Epithelial cell of proximal tubule (primary cell): Measurements from ENCODE around the gene DIABLO. TPM values are rescaled to one million over a fixed set of nuclear protein-coding genes. Genes with fewer than 3 reads are reported as not detected.
A peak's percentile ranks its signal among the peaks of the same experiment; 100 is the strongest.

Experiments used
- DNase-seq: peaks from one replicate; pipeline ENCODE4 v3.0.0-alpha.2; 2011; ENCODE audit warnings: low read depth
- H3K4me3 ChIP-seq: 2 replicates; pipeline ENCODE4 v1.5.1; 2011; ENCODE audit warnings: low read depth, mild to moderate bottlenecking, low read length
- total RNA-seq: library from RNA; depleted of rRNA; stranded (reverse); fragments of >200 nt; gene quantifications from 2 replicates; pipeline ENCODE4 v1.2.3, GENCODE V29; 2015
- TF ChIP-seq, protein P1 (sequence below): conservative IDR thresholded peaks from 2 replicates; pipeline ENCODE4 v1.5.1; 2012; ENCODE audit warnings: low read depth, mild to moderate bottlenecking, low read length

DIABLO gene
- total RNA-seq, 1 donor from 2014 or later, result 123 TPM

DNA sequence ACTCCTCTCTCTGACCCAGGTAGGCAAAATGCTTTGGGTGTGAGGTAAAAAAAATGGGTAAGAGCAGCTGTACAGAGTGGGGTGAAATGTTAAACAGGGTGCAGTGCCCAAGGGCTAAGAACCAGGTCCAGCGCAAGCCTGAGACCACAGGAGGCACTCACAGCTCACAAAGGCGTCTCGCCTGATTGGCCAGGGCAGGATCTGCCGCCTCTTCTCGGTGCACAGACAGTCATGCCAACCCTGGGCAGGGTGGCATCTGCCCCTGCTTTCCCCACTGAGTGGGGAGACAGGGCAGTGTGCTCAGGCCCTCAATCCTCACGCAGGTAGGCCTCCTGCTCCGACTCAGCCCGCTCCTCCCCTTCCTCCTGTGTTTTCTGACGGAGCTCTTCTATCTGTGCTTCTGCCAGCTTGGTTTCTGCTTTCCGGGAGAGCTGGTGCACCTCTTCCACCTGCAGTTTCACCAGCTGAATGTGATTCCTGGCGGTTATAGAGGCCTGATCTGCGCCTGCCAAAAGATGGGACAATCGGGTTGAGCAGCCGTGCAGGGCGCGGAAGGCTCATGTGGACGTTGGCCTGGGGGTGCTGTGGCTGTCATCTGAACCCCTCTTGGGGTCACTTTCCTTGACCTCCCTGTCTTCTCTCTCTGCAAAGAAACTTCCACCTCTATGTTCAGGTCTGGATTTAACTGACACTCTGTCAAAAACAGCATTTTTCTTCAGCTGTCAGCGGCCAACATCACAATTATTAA is 17.6 kb downstream of the DIABLO start:
- DNase-seq, result no peak
- TF ChIP-seq, protein P1, sequence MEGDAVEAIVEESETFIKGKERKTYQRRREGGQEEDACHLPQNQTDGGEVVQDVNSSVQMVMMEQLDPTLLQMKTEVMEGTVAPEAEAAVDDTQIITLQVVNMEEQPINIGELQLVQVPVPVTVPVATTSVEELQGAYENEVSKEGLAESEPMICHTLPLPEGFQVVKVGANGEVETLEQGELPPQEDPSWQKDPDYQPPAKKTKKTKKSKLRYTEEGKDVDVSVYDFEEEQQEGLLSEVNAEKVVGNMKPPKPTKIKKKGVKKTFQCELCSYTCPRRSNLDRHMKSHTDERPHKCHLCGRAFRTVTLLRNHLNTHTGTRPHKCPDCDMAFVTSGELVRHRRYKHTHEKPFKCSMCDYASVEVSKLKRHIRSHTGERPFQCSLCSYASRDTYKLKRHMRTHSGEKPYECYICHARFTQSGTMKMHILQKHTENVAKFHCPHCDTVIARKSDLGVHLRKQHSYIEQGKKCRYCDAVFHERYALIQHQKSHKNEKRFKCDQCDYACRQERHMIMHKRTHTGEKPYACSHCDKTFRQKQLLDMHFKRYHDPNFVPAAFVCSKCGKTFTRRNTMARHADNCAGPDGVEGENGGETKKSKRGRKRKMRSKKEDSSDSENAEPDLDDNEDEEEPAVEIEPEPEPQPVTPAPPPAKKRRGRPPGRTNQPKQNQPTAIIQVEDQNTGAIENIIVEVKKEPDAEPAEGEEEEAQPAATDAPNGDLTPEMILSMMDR, result no peak
- H3K4me3 ChIP-seq, result no peak overlapping the region

DNA sequence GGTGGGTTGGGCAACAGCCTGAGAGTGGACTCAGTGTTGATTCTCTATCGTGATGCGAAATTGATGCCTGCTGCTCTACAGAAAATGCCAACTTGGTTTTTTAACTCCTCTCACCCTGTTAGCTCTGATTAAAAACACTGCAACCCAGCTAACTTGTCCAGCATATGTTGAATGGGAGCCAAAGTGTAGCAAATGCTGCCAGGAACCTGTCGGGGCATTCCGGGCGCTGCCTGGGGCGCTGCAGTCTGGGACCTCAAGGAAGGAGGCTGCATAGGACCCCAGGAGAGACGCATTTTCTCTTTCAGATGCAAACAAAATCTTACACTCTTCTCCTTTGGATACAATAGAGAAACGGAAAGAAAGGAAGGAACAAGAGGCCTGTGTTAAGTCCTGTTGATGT is 18.5 kb downstream of the DIABLO start:
- TF ChIP-seq, protein P1, result no peak
- H3K4me3 ChIP-seq, result no peak overlapping the region
- no peak for DNase-seq

DNA sequence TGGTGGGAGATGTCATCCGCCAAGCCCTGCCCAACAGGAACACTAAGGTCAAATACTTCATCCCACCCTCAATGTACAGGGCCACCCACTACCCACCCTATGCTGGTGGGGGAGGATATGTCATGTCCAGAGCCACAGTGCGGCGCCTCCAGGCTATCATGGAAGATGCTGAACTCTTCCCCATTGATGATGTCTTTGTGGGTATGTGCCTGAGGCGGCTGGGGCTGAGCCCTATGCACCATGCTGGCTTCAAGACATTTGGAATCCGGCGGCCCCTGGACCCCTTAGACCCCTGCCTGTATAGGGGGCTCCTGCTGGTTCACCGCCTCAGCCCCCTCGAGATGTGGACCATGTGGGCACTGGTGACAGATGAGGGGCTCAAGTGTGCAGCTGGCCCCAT is 18.9 kb downstream of the DIABLO start:
- no peak for DNase-seq
- TF ChIP-seq, protein P1, result no peak
- no peak overlapping the region for H3K4me3 ChIP-seq

DNA sequence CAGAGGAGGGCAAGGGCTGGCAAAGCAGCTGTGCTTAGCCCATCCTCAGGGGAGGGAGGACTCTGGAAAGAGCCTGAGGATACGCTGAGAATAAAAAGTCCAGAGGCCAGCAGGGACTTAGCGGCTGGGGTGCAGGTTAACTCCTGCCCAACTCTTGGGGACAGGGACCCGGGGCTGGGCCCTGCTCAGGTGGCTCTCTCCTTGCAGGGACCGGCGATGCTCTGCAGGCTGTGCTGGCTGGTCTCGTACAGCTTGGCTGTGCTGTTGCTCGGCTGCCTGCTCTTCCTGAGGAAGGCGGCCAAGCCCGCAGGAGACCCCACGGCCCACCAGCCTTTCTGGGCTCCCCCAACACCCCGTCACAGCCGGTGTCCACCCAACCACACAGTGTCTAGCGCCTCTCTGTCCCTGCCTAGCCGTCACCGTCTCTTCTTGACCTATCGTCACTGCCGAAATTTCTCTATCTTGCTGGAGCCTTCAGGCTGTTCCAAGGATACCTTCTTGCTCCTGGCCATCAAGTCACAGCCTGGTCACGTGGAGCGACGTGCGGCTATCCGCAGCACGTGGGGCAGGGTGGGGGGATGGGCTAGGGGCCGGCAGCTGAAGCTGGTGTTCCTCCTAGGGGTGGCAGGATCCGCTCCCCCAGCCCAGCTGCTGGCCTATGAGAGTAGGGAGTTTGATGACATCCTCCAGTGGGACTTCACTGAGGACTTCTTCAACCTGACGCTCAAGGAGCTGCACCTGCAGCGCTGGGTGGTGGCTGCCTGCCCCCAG is 19.6 kb downstream of the DIABLO start:
- TF ChIP-seq, protein P1, result no peak
- no peak overlapping the region for H3K4me3 ChIP-seq
- no peak for DNase-seq

DNA sequence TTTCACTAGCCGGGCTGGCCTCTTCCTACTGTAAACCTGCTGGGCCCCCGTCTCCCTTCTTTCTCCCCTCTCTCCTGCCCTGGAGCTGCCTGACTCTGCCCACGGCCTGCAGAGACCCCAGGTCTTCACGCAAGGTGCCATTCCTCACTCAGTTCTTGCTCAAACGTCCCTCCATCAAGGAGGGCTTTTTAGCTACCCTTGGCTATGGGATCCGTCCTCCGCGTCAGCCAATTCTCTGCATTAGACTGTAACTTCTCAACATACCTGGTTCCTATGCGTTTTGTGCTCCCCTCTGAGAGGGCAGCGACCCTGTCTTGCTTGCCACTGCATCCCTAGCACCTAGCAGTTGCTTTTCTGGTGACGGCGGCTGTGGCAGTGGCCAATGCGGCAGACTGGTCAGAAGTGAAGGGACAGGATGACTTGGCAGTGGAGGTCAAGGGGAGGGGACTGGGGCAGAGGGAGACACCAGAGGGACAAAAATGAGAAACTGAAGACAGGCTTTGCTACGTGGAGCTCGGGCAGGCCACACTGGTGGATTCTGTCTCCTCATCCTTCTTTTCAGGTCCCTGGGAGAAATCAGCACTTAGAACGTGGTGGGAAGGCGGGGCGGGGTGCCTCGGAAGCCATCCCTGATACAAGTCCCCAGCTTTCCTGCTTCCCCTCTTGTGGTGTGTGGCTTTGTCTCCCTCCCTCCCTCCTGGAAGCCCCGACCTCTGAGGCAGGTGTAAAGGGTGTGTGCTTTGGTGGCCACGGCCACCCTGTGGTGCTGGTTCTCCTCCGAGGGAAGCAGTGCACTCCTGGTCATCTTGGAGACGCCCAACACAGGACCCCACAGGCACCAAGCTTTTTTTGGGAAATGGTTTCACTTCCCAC is 20.6 kb downstream of the DIABLO start:
- H3K4me3 ChIP-seq, result no peak overlapping the region
- no peak for DNase-seq
- TF ChIP-seq, protein P1, result no peak

DNA sequence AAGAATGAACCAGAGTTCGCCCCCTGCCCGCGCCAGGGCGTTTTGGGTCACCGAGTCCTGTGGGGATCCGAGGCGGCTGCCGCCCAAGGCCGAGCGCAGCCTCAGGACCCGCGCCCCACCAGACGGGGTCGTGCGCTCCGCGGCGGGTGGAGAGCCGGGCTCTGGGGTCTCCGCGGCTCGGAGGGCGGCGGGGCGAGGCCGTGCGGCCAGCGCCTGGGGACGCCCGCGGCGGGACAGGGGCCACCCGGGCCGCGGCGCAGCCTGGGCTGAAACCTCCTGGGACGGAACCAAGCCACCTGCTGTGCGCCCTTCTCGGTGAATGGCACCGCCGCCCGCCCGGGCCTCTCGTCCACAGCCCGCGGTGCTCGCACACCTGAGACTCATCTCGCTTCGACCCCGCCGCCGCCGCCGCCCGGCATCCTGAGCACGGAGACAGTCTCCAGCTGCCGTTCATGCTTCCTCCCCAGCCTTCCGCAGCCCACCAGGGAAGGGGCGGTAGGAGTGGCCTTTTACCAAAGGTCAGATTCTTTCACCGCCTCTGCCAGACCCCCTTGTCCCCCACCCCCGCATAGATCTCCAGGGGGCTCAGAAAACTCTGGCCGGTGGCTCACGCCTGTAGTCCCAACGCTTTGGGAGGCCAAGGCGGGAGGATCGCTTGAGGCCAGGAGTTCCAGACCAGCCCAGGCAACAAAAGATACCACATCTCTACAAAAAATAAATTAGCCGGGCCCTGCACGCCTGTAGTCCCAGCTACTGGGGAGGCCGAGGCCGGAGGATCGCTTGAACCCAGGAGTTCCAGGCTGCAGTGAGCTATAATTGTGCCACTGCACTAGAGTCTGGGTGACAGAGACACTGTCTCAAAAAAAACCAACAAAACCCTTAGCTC is 21.4 kb downstream of the DIABLO start:
- peak overlapping the region; percentile 63 for H3K4me3 ChIP-seq
- DNase-seq, result no peak
- TF ChIP-seq, protein P1, result no peak
